Measurements from ENCODE around the gene LRP1.

The LRP1 gene

DNA sequence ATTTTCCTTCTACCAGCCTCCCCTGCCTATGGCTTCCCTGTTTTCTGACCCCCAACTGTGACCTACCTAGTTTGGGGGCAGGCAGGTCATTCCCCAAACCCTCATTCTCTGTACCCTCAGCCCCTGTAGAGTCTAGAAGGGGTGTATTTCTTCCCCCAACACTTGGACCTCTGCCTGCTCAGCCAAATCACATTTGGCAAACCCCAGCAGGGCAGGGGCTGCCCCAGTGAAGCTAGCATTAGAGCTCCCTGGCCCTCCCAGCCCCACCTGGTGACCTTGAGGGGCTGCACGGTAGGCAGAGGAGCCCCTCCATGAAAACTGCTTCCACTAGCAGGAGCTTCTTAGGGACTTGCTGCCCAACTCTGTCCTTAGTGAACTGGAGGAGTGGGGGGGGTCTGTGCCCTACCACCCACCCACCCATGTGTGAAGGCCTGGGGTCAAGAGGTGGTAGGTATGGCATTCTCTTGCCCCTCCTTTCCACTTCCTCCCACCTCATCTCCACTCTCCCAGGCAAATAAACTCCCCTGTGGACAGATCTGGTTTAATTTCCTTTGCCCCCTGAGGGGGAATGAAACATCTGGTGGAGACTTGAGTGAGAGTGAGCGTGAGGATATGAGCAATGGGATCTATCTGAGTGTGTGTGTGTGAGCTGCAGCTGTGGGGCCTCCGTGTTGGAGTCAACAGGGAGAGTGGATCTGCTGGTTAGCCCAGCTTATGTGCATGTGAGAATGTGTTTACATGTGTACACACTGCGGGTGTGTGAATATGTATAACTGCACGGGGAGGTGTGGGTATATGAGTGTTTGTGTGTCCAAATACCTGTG is 90.0 kb downstream of the LRP1 start:
- TF ChIP-seq, protein P1, sequence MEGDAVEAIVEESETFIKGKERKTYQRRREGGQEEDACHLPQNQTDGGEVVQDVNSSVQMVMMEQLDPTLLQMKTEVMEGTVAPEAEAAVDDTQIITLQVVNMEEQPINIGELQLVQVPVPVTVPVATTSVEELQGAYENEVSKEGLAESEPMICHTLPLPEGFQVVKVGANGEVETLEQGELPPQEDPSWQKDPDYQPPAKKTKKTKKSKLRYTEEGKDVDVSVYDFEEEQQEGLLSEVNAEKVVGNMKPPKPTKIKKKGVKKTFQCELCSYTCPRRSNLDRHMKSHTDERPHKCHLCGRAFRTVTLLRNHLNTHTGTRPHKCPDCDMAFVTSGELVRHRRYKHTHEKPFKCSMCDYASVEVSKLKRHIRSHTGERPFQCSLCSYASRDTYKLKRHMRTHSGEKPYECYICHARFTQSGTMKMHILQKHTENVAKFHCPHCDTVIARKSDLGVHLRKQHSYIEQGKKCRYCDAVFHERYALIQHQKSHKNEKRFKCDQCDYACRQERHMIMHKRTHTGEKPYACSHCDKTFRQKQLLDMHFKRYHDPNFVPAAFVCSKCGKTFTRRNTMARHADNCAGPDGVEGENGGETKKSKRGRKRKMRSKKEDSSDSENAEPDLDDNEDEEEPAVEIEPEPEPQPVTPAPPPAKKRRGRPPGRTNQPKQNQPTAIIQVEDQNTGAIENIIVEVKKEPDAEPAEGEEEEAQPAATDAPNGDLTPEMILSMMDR (IDR thresholded peaks at IDR 0.05; ENCODE audit: borderline replicate concordance, control extremely low read depth, extremely low read depth, insufficient read depth, missing control alignments) = no peak
- in situ Hi-C loops (cut with MboI; ENCODE audit: low sequenced_read_pairs, unreplicated experiment) = no loop called here
- DNase-seq (ENCODE audit: low spot score) = no peak

DNA sequence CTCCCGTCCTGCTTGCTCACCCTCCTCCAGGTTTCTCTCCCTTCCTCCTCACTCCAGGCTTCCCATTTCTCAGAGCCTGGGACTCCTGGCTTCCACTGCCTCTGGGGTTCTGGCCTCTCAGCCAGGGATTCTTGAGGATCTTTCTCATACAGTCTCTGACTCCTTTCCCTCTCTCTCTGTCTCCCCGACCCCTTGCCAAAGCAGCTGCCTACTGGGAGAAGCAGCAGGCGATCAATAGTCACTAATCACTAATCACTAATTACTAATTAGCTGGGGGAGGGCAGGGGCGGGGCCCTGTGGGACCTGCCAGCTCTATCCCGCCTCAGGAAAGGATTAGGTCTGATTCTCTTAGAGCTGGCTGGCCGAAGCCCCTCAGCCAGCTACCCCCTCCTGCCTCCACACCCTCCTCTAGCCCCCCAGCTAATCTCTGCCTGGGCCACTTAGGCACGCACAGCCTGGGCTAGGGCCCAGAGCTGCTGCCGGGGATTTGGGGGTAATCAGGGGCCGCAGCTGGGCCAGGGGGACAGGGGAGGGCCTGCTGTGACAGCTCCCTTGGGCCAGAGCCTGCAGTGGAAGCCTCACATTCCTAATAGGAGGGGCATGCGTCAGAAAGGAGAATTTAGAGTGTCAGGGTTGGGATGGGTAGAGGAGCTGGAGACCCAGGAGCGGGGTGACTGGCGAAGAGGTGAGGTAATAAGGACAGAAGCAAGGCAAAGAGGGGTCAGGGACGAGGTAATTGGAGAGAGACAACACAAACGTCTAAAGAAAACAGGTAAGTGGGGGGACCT is 91.1 kb downstream of the LRP1 start:
- TF ChIP-seq, protein P1 (IDR thresholded peaks at IDR 0.05; ENCODE audit: borderline replicate concordance, control extremely low read depth, extremely low read depth, insufficient read depth, missing control alignments) = no peak
- DNase-seq (ENCODE audit: low spot score) = no peak
- in situ Hi-C loops (cut with MboI; ENCODE audit: low sequenced_read_pairs, unreplicated experiment) = no loop called here

DNA sequence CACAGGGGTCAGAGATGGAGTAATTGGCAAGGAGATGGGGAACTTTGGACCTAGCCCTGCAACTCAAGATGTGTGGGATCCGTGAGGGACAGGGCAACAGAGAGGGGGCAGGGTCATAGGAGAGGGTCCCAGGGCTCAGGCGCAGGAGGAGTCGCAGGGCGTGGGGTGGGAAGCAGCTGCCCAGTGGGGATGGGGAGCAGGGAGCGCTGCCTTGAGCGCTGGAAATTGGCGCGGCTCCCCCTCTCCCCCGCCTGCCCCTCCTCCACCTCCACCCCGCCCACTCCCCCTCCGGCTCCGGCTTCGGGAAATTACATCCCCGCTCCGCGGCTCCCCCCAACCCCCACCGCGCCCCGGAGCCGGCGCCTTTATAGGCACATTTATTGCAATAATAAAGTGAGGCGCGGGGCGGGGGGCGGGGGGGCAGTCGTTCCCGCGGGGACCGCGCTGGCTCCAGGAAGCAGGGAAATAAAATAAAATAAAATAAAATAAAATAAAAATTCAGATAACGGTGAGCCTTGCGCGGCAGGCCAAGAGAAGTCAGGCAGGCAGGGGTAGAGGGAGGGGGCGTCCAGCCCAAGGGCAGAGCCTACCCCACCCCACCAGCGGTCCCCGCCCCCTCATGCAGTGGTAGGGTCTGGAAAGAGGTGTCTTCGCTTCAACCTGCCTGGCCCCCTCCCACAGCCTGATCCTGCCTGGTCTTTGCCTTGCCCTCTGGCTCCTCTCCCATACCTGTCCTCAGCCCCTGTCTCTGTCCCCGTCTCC is 91.9 kb downstream of the LRP1 start:
- TF ChIP-seq, protein P1 (IDR thresholded peaks at IDR 0.05; ENCODE audit: borderline replicate concordance, control extremely low read depth, extremely low read depth, insufficient read depth, missing control alignments) = no peak
- in situ Hi-C loops (cut with MboI; ENCODE audit: low sequenced_read_pairs, unreplicated experiment) = no loop called here
- no peak for DNase-seq (ENCODE audit: low spot score)

DNA sequence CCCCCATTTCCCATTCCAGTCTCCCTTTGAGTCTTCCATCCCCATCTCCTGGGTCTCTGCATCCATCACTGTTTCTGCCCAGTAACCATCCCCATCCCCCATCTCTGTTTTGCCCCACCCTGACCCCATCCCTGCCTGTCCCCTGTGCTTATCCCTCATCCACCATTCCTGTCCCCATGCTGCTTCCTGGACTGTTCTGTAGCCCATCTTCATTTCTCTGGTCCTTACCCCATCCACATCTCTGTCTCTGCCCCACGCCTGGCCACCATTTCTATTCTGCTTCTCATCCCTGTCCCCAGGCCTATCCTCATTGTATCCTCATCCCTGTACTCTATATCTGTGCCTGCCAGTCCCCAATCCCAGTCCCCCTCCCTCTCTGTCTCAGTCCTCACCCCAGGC is 92.5 kb downstream of the LRP1 start:
- TF ChIP-seq, protein P1 (IDR thresholded peaks at IDR 0.05; ENCODE audit: borderline replicate concordance, control extremely low read depth, extremely low read depth, insufficient read depth, missing control alignments) = no peak
- in situ Hi-C loops (cut with MboI; ENCODE audit: low sequenced_read_pairs, unreplicated experiment) = no loop called here
- DNase-seq (ENCODE audit: low spot score) = no peak

DNA sequence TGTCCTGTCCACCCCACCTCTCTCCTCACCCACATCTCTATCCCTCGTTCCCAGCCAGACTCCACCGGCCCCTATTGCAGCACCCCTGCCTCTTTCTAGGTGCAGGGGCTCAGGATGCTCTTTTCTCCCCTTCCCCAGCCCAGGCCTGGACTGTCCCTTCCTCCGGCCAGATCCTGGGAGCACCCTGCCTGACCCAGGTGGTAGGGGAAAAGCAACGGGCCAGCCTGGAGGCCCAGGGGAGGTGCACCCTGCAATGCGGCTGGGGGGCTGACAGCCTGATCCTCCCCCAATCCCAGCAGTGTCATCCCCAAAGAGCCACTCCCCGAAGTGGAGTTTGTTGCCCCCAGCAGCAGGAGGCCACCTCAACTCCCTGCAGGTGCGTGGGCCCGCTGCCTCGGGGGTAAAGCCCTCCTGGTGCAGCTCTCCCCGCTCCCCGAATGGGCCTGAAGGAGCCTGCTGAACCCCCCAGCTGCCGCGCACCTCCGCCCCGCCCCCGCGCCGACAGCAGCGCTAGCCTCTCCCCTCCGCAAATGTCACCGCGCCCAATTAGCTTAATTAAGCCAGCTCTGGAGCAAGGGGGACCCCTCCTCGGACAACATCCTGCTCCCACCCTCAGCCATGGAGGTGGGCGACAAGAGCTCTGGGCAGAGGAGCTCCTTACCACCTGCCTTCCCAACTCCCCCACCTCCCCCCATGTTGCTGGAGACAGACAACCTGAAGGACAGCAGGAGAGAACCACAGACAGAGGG is 93.1 kb downstream of the LRP1 start:
- in situ Hi-C loops (cut with MboI; ENCODE audit: low sequenced_read_pairs, unreplicated experiment) = no loop called here
- TF ChIP-seq, protein P1 (IDR thresholded peaks at IDR 0.05; ENCODE audit: borderline replicate concordance, control extremely low read depth, extremely low read depth, insufficient read depth, missing control alignments) = no peak
- no peak for DNase-seq (ENCODE audit: low spot score)

Measured in GM13976 (cell line).